ENCODE measurements around the gene CACNG8.

DNA sequence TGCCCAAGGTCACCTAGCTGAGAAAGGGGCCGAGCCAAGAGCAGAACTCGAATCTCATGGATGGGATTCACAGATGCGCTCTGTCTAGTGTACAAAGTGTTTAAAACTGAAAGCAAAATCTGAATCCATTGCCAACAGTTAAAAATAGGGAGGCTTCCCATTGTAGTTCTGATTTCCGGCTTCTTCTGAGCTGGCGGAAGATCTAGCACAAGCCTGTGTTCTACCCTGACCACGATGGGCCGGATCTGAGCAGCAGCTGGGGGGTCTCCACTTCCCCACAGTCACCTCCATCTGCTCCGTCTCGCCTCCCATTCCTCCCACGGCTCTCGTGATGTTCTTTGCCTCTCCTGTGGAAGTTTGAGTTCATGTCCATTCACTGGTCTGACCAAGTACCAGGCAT is 2.4 kb downstream of the CACNG8 start:
- TF ChIP-seq EP300 (IDR thresholded peaks at IDR 0.05) (no peak), CTCF (IDR thresholded peaks at IDR 0.05) (no peak)

All from ovary (tissue), 3 donors.